Heart left ventricle (tissue), 16 donors: Measurements from ENCODE around the gene SEC61A1. TPM values are rescaled to one million over a fixed set of nuclear protein-coding genes. Genes with fewer than 3 reads are reported as not detected.

Experiments
- ATAC-seq, 4 donors: fragments of 200-7000 bp; cut with Tn5 transposase; one replicate each; pipeline ENCODE4 v1.9.1; 2020 to 2022; ENCODE audit warnings: moderate library complexity in 4 of 4, mild to moderate bottlenecking in 3 of 4, moderate number of reproducible peaks in 1 of 4
- DNase-seq, 5 donors: peaks; one replicate each; pipeline ENCODE4 v3.0.0-alpha.2; 2020
- H3K27ac ChIP-seq, 12 donors: fragments of 200-600 bp; sonication (generic) in 4 of 12; one replicate each; pipeline versions ENCODE4 v1.5.0 to v1.8.0; 2016 to 2022; ENCODE audit warnings: mild to moderate bottlenecking in 2 of 12
- H3K27me3 ChIP-seq, 9 donors: fragments of 200-600 bp; sonication (generic) in 2 of 9; one replicate each; pipeline versions ENCODE4 v1.5.1 to v1.8.0; 2016 to 2022; ENCODE audit warnings: mild to moderate bottlenecking in 3 of 9
- H3K36me3 ChIP-seq, 9 donors: fragments of 200-600 bp; sonication (generic) in 2 of 9; one replicate each; pipeline versions ENCODE4 v1.5.0 to v1.8.0; 2018 to 2022; ENCODE audit warnings: mild to moderate bottlenecking in 2 of 9
- H3K4me1 ChIP-seq, 12 donors: fragments of 200-600 bp; sonication (generic) in 4 of 12; one replicate each; pipeline versions ENCODE4 v1.5.0 to v1.8.0; 2016 to 2022; ENCODE audit warnings: mild to moderate bottlenecking in 3 of 12
- H3K4me3 ChIP-seq, 12 donors: fragments of 200-600 bp; sonication (generic) in 4 of 12; one replicate each; pipeline versions ENCODE4 v1.5.0 to v1.8.0; 2017 to 2022; ENCODE audit warnings: mild to moderate bottlenecking in 9 of 12, moderate library complexity in 4 of 12
- H3K9me3 ChIP-seq, 12 donors: fragments of 200-600 bp; sonication (generic) in 4 of 12; one replicate each; pipeline versions ENCODE4 v1.5.0 to v1.8.0; 2016 to 2022; ENCODE audit warnings: mild to moderate bottlenecking in 1 of 12
- POLR2A ChIP-seq, 2 donors: fragments of 450-650 bp; IDR thresholded peaks; one replicate each; pipeline ENCODE4 v1.6.1; 2017; ENCODE audit warnings: antibody characterized with exemption in 2 of 2, mild to moderate bottlenecking in 2 of 2, moderate library complexity in 2 of 2
- WGBS, 4 donors: extraction: QIAGEN DNeasy Blood & Tissue Kit in 2 of 4; methylation state at CpG; one replicate each; pipeline versions ENCODE4 v1.1.5 to v1.1.7; 2013 to 2018; 5-methylcytosine and 5-hydroxymethylcytosine counted together
- intact Hi-C, 10 donors: fragments of 100-400 bp; cut with DNase I; formaldehyde crosslinking; loops; one replicate each; pipeline versions ENCODE4 v1.11.1 to v1.14.2; 2022
- polyA plus RNA-seq, 2 donors: library from polyadenylated mRNA; stranded (reverse); fragments of 200-250 nt; gene quantifications; one replicate each; pipeline ENCODE4 v1.2.3, GENCODE V29; 2013
- total RNA-seq, 9 donors: library from RNA; depleted of rRNA in 2 of 9; stranded (reverse); fragments of >200 nt in 2 of 9; fragmentation: NEBNext Ultra II Directional in 3 of 9; extraction: Animal tissue kit (Norgen Biotek cat#: 25700) in 3 of 9; gene quantifications; one replicate each; pipeline versions ENCODE4 v1.1.0 to v1.2.4, GENCODE V29; 2016 to 2023
- TF ChIP-seq, protein P1 (sequence below), 12 donors: fragments of 200-600 bp; sonication (generic) in 4 of 12; IDR thresholded peaks; one replicate each; pipeline versions ENCODE4 v1.5.0 to v1.8.0; 2018 to 2022; ENCODE audit warnings: antibody characterized with exemption in 12 of 12, mild to moderate bottlenecking in 5 of 12
- donor health status: ischemic (EF 13 %, LVEDD 7.1; RV severe dilation, severe dysfunction).
- donor health status: healthy with polysubstance abuse.
- donor health status: DM: no; HTN: yes; CAD: no.
- donor health status: DM: no; HTN: no; CAD: no.
- donor health status: ischemic (EF 25% LVEDD 6.9; RV normal size, moderate dysfunction).
- donor health status: ischemic (EF 25% LVEDD 5.7; RV mildly dilated, moderate dysfunction).
- donor health status: healthy.
- donor health status: DM: yes; HTN: yes; CAD: no.
- donor health status: ischemic (EF 35%, LVEDD 5.7; RV mildly dilated, moderate dysfunction).
- donor health status: nonischemic (EF 11% LVEDD 7.7; RV severe dilation, severe dysfunction).
- donor health status: DM: yes; HTN: yes; CAD: no.
- donor health status: PGD.
- donor health status: ischemic (EF 29% LVEDD 5.4; RV normal size, mild dysfunction).
- donor health status: nonischemic (EF 23%, LVEDD 6.1; RV moderate dilation, normal function).

The SEC61A1 gene
- total and polyA plus RNA-seq, 11 donors = 36.5 to 179 (median 78.2) TPM

DNA sequence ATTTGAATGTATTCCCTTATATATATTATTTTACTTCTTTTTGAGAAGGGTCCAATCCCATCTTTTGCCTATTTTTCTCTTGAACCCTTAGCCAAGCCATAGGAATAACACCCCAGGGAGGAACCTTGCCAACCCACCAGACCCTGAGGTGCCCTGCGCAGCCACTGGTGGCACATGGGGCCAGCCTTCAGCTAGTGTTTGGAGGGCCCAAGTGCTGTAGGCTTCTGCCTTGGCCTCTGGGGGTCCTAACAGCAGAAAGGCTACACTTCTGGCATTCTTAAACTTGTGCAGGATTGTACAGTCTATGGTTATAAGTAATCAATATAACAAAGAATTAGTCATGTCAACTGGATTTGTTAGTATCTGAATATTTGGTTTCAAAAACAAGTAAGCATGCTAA lies 36.9 kb downstream of the SEC61A1 start:
- Histone ChIP-seq H3K9me3 (no peaks in the 10 kb centered on the region), H3K27me3 (no peaks in the 10 kb centered on the region), H3K36me3 (peaks cover 0 to 46% (median 18%) of the 10 kb centered on the region in 9 donors), H3K4me1 (peaks cover 0 to 17% (median 12%) of the 10 kb centered on the region in 12 donors), H3K27ac (no peak overlapping the region), H3K4me3 (no peak overlapping the region)
- ATAC-seq (no peak), DNase-seq (no peak)
- intact Hi-C loops = loop anchor here in 1 of 10 donors (10.0 kb wide), 1 partner anchor 236 kb away; no protein-coding TSS in a partner anchor
- no peak for TF ChIP-seq POLR2A (IDR thresholded peaks at IDR 0.05)
- TF ChIP-seq, protein P1, sequence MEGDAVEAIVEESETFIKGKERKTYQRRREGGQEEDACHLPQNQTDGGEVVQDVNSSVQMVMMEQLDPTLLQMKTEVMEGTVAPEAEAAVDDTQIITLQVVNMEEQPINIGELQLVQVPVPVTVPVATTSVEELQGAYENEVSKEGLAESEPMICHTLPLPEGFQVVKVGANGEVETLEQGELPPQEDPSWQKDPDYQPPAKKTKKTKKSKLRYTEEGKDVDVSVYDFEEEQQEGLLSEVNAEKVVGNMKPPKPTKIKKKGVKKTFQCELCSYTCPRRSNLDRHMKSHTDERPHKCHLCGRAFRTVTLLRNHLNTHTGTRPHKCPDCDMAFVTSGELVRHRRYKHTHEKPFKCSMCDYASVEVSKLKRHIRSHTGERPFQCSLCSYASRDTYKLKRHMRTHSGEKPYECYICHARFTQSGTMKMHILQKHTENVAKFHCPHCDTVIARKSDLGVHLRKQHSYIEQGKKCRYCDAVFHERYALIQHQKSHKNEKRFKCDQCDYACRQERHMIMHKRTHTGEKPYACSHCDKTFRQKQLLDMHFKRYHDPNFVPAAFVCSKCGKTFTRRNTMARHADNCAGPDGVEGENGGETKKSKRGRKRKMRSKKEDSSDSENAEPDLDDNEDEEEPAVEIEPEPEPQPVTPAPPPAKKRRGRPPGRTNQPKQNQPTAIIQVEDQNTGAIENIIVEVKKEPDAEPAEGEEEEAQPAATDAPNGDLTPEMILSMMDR (IDR thresholded peaks at IDR 0.05) = no peak
- WGBS, 4 donors = 94 to 100% (median 97%) methylated on average over 1 of the region's 1 CpG

DNA sequence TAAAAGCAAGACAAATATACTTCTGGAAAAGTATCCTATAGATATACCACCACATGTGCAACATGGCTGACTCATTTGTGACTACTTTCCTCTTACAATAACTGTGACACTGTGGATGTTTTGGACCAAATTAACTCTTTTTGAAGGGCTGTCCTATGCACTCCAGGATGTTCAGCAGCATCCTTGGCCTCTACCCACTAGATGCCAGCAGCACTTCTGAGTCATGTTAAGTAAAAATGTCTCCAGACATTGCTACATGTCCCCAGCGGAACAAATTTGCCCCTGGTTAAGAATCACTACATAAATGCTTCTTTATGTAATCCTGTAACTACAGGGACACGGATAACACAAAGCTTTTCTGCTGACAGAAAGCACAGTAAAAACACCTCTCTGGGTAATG lies 39.3 kb downstream of the SEC61A1 start:
- no peak for TF ChIP-seq POLR2A (IDR thresholded peaks at IDR 0.05)
- TF ChIP-seq, protein P1 (IDR thresholded peaks at IDR 0.05) = no peak
- WGBS, 4 donors = 89 to 96% (median 93%) methylated on average over 2 of the region's 2 CpGs
- Histone ChIP-seq H3K36me3 (peaks cover 0 to 44% (median 28%) of the 10 kb centered on the region in 9 donors), H3K9me3 (no peaks in the 10 kb centered on the region), H3K27me3 (no peaks in the 10 kb centered on the region), H3K4me1 (peaks cover 0 to 5% (median 0%) of the 10 kb centered on the region in 12 donors), H3K4me3 (no peak overlapping the region), H3K27ac (no peak overlapping the region)
- intact Hi-C loops = loop anchor here in 9 of 10 donors (10.0 kb wide), 4 partner anchors 233 to 513 kb away; partner anchors contain the start of gene GATA2 (in 4 of the 9)
- no peak for ATAC-seq
- no peak for DNase-seq

DNA sequence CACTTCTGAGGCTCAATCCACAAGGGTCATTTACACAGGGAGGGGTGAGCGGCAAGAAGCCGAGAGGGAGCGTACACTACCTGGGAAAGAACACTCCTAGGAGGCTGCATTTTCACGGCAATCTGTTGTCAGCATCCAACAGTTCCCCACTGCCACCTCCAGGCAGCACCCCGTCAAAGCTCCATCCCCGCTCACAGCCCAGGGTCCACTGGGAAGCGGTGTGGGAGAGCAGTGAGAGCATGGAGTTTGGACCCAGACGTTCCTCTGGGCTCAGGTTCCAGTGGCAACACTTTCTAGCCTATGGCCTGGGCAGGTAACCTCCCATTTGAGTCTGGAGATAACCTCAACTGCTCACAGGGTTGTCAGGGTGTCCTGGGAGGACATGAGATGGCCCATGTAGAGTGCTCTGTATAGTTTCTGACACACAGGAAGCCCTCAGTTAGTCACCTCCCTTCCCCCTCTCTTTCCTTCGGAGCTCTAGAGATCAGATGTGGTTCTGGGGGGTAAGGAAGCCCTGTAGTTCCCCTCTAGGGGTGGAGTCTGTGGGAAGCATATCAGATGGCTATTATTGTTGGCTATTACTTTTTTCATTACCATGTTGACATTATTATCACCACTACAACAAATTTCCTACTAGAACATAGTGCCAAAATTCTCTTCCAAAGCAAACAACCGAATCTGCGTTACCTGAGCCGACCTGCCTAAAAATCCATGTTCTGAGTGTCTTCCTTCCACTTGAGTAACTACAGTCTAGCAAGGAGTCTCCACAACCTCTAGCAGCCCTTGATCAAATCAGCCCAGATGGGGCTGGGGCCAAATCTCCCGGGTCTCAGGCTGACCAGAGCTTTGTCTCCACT lies 42.3 kb downstream of the SEC61A1 start:
- Histone ChIP-seq H3K9me3 (no peaks in the 10 kb centered on the region), H3K4me3 (no peak overlapping the region), H3K27me3 (no peaks in the 10 kb centered on the region), H3K4me1 (peaks cover 0 to 7% (median 0%) of the 10 kb centered on the region in 12 donors), H3K27ac (no peak overlapping the region), H3K36me3 (peaks cover 0 to 63% (median 46%) of the 10 kb centered on the region in 9 donors)
- DNase-seq (no peak), ATAC-seq (peak in 2 of 4 donors; percentile 14 to 66)
- WGBS, 4 donors = 76 to 85% (median 82%) methylated on average over 13 of the region's 13 CpGs
- intact Hi-C loops = loop anchor here (1.0 to 10.0 kb wide), 13 partner anchors 38 to 514 kb away; partner anchors contain the start of gene GATA2 (in 4 of the 10)
- TF ChIP-seq, protein P1 (IDR thresholded peaks at IDR 0.05) = no peak
- TF ChIP-seq POLR2A (IDR thresholded peaks at IDR 0.05) = no peak

DNA sequence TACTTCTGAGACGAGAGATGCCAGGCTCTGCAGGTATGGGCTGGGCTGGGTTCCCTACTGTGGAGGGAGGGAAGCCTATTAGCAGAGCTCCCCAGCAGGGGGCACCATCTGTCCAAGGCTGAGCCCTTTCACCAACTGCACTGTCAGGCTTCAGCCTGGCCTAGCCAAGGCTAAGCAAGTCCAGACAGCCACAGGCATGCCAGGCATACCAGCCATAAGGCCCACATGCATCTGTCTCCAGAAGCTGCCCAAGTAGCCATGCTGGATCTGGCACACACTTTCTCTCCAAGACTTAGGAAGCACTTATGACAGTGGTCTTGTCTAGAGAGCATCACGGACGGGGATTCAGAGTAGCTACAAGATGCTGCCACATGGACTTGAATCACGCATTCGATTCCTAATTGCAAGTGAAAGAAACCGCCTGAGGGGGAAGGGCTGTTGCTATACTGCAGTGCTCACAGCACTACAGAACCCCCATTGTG lies 43.0 kb downstream of the SEC61A1 start:
- 59 to 88% (median 73%) methylated on average over 5 to 6 of the region's 6 CpGs for WGBS, 4 donors
- H3K9me3 ChIP-seq = no peaks in the 10 kb centered on the region
- TF ChIP-seq, protein P1 (IDR thresholded peaks at IDR 0.05) = peak; percentile 67 to 92 (median 84)
- no peak for TF ChIP-seq POLR2A (IDR thresholded peaks at IDR 0.05)
- H3K4me1 ChIP-seq = peaks cover 0 to 14% (median 1%) of the 10 kb centered on the region in 12 donors
- ATAC-seq = peak; percentile 97 to 98 (median 97)
- peak; percentile 80 to 90 (median 81) for DNase-seq
- intact Hi-C loops = loop anchor here (1.0 to 10.0 kb wide), 13 partner anchors 37 to 513 kb away; partner anchors contain the start of gene GATA2 (in 4 of the 10)
- H3K27me3 ChIP-seq = no peaks in the 10 kb centered on the region
- H3K36me3 ChIP-seq = peaks cover 0 to 70% (median 53%) of the 10 kb centered on the region in 9 donors
- H3K27ac ChIP-seq = peak overlapping the region in 1 of 12 donors; percentile 37
- H3K4me3 ChIP-seq = no peak overlapping the region
